GM08714 (cell line): ENCODE measurements around the gene EBLN2.
"Not testable (repeated sequence)": the region's sequence is repeated elsewhere in the genome, so short reads cannot be mapped to it uniquely, and the experiment has no call there.

Experiments used
- H3K4me3 ChIP-seq: fragments of 200-500 bp; sonication (Bioruptor generic); 2 replicates; pipeline ENCODE4 v1.5.1; 2014; ENCODE audit warnings: mild to moderate bottlenecking, low read length, inconsistent platforms
- ZNF274 ChIP-seq: IDR thresholded peaks from 2 replicates; pipeline ENCODE4 v1.6.1; 2012; ENCODE audit warnings: mild to moderate bottlenecking, low read depth, low read length

EBLN2 gene

DNA sequence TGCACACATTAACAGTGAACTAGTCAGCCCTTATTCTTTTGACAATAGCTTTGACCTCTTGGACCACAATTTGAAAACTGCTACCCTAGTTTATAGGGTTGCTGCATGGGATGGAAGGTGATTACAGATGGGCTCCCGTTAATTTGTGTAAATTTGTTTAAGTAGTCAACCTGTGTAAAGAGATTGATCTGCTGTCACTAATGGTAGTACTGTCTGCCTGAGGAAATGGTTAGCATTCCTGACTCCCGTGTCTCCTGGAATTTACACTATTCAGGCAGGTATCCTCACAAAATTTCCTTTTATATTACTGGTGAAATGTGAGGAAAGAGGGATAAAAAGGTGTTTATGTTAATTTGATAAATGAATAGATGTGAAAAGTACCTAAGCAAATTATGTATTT is 15.3 kb upstream of the EBLN2 start:
- no peak for TF ChIP-seq ZNF274
- H3K4me3 ChIP-seq, result no peak overlapping the region

DNA sequence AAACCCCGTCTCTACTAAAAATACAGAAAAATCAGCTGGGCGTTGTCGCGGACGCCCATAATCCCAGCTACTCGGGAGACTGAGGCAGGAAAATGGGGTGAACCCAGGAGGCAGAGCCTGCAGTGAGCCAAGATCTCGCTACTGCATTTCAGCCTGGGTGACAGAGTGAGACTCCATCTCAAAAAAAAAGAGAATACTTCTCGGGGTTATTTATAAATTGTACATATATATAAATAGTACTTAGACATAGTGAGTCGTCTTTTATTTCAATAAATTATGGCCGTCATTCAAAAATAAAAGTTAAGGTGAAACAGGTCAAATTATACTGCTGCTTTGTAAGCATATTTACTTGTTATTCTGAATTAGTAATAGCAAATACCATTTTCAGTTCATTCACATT is 12.1 kb upstream of the EBLN2 start:
- no peak for TF ChIP-seq ZNF274
- H3K4me3 ChIP-seq, result no peak overlapping the region

DNA sequence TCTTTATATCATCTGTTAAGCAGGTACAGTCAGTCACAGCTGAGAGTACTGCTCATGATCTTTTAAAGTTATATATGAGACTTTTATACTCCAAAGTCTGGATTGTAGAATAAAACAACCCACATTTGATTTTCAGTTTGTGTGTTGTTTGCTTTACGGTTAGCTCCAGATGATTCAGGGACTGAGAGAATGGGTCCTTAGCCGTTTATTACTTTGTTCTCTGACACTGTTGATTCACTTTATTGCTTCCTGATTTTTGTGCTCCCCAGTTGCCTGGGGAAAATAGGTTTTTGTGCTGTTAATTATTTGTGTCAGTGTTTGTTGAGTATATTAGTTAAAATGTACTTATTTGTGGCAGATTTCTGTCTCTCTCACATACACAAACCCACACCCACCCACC is 8.6 kb upstream of the EBLN2 start:
- H3K4me3 ChIP-seq, result no peak overlapping the region
- no peak for TF ChIP-seq ZNF274

DNA sequence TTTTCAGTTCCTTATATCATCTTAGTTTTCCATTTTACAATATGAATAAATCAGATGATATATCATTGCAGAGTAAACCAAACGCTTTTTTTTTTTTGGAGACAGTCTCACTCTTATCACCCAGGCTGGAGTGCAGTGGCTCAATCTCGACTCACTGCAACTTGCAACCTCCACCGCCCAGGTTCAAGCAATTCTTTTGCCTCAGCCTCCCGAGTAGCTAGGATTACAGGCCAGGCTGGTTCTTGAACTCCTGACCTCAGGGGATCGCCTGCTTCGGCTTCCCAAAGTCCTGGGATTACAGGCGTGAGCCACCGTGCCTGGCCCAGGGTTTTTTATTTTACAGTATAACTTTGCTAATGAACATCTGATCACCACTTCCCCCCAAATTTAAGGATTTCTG is 5.9 kb upstream of the EBLN2 start:
- no peak overlapping the region for H3K4me3 ChIP-seq
- TF ChIP-seq ZNF274, result no peak

DNA sequence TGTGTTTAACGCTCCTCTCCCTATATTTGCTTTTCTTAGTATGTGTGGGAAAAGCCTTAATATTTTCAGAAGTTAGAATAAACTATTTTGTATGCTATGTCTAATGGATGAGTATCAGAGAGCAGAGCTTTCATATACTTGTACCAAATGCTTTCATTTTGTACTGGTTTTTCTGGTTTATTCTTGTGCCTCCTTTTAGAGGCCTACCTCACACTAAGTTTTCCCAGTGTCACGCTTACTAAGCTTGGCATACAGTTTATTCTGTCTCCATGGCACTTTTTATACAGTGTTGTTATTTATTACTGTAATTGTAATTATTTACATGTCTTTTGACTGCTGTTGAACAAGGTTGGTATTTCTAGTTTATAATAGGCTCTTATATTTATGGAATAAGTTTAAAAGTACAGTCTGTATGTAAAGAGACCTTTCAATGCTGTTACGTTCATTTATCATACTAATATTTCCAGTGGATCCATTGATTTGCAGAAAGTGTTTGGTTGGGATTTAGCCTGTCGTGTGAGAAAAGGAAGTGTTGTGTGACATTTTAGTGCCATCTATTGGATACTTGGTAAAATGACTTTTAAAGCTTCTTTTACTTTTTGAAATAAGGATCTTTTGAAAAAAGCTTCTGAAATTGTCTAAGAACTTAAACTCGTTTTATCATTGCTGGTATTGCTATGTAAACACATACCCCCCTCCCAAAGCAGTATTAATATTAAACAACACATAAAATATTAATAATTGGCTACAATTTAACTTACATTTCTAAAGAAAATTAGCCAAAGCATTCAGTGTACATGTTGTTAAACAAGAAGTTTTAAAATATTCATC is 5.2 kb upstream of the EBLN2 start:
- TF ChIP-seq ZNF274, result no peak

DNA sequence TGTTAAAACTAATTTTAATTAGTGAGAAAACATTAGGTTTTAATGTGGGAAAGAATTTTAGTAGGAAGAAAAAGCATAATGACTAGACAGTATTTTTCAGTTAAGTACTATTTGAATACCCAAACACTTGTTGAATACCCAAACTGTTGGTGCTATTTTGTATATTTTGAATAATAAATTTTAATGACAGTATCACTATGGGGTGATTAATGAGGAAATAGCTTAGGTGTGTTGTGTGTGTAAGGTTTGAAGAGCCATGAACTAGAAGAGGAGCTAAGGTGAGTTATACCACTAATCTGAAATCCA is 4.7 kb upstream of the EBLN2 start:
- no peak for TF ChIP-seq ZNF274
- H3K4me3 ChIP-seq, result no peak overlapping the region

More for the DNA sequence above, 5.2 kb upstream of the EBLN2 start:
- H3K4me3 ChIP-seq, result no peak overlapping the region

DNA sequence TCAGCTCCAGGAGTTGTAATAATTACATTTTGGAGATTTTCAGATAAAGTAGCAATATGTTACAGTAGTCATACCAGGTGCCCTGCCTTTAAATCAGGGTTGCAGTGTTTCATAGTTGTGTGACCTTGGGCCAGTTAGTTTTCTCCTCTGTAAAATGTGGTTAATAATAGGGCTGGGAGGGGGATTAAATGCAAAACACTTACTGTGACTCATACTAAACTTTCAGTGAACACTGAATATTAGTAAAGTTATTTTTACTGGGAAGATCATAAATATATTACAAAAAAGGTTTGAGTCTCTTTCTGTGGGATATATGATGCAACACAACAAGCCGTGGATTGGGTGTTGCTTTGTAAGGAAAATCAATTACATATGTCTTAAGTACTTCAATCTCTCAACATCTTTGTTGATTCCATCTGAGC is 1.1 kb upstream of the EBLN2 start:
- no peak for TF ChIP-seq ZNF274

DNA sequence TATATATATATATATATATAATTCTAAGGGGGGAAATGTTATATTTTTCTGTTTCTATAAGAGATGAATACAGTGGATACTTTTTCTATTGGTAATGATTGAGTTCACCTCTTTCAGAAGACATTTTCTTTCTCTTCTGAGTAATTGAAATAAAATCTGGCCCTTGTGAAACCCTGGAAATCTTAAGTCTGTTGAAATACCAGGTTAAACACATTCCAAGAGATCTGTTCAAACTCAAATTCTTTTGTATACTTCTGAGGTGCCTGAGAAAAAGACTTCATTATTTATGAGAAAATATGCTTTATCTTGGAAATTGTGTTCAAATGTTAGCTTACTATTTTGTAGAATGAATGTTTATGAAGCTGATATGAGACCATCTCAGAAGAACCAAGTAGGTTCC is 4.8 kb downstream of the EBLN2 start:
- not testable (repeated sequence) for H3K4me3 ChIP-seq

More for the DNA sequence above, 1.1 kb upstream of the EBLN2 start:
- no peak overlapping the region for H3K4me3 ChIP-seq

DNA sequence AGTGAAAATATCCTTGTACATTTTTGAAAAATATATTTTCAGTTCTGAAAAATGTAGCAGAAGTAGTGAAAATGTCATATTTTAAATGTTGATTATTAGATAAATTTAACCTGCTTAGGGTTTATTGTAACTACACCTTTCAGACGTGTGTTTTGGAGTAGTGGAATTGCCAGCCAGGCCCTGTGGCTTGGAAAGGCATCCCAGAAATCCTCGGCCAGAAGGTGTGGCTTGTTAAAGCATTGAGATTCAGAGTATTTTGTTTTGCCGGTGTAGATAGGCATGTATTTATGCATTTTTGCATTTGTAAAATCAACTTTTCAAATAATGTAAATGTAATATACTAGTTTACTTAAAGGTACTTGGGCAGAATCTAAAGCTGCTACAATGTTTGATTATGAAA is 7.0 kb downstream of the EBLN2 start:
- H3K4me3 ChIP-seq, result no peak overlapping the region
- TF ChIP-seq ZNF274, result no peak

DNA sequence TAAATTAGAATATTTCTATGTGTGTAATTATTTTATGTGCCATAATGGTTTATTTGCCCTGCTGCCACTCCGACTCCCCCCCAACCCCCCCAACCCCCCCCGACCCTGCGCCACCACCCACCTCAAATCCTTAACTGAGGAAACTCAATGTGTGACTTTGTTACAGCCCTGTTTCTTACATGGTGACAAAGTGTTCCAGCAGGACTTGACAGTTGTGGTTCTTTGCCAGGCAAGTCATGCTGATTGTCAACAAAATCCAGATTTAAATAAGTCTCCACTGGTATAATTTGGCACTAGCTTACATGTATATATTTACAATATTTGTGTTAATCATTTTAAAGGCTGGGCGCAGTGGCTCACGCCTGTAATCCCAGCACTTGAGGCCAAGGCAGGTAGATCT is 7.7 kb downstream of the EBLN2 start:
- H3K4me3 ChIP-seq, result no peak overlapping the region
- TF ChIP-seq ZNF274, result no peak

DNA sequence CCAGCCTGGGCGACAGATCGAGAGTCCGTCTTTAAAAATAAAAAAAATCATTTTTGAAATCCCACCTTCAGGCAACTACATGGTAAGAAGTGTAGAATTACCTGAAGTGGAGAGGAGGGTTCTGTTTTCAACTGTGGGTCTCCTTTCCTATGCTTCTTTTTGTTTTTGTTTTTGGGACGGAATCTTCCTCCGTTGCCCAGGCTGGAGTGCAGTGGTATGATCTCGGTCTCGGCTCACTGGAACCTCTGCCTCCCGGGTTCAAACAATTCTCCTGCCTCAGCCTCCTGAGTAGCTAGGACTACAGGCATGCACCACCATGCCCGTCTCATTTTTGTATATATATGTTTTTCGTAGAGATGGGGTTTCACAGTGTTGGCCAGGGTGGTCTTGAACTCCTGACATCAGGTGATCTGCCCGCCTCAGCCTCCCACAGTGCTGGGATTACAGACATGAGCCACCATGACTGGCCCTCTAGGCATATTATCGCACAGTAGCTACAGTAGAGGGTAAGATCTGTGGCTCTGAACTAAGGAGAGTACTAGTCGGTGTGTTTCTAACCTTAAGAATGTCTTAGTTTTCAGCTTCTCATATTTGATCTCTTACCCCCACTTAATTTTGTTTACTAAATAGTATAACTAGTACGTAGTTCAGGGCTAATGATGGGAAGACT is 8.5 kb downstream of the EBLN2 start:
- no peak overlapping the region for H3K4me3 ChIP-seq
- TF ChIP-seq ZNF274, result no peak

DNA sequence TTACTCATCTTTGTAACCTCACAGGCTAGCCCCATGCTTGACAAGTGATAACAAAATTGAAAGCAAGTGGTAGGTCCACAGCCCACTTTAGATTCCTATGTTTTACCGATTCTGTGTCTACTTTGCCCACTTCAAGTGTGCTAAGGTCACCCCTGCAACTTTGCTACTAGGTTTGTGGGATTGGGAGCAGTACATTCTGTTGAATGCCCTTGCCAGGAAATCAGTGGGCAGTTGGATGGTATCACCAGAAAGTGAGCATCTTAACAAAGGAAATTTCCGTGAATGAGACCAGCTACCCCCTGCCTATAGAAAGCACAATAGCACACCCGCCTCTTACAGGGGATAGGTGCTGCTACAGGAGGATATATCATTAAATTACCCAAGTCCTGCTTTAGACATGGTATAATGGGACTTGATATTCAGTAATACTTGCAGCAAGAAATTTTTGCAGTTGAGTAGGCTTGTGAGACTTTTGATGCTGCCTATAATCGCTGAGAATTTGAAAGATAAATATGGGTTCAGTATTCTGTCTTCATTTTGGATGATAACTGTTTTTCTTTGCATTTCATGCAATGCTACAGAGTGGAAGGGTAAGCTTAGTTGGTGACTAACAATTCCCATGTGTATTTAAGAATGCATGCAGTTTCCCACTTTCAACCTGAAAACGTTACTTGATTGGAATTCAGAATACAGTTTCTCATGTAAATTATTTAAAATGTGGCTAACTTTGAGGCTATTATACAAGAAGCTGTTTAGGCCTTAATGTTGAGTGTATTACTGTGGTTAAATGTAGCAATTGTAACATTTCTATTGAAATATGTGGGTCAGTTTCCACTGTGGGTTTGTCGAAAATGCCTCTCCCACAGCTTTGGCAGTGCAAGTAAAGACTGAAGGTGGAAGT is 9.5 kb downstream of the EBLN2 start:
- TF ChIP-seq ZNF274, result no peak

DNA sequence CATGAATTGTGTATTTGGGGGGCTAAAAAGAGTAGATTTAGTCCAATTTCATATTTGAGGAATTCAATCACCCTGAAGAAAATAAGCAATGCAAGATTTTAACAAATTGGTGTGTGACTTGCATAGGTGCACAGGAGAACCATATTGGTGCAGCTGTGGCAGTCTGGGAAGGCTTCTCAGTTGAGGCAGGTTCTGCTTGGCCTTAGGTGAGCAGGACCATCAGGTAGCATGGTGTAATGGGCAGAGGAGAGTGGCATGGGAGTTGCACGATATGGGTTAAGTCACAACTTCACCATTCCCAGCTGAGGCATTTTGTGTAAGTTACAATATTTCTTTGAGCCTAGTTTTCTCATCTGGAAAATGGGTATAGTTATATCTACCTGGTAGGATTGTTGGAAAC is 10.5 kb downstream of the EBLN2 start:
- TF ChIP-seq ZNF274, result no peak
- H3K4me3 ChIP-seq, result no peak overlapping the region

More for the DNA sequence above, 9.5 kb downstream of the EBLN2 start:
- H3K4me3 ChIP-seq, result no peak overlapping the region

DNA sequence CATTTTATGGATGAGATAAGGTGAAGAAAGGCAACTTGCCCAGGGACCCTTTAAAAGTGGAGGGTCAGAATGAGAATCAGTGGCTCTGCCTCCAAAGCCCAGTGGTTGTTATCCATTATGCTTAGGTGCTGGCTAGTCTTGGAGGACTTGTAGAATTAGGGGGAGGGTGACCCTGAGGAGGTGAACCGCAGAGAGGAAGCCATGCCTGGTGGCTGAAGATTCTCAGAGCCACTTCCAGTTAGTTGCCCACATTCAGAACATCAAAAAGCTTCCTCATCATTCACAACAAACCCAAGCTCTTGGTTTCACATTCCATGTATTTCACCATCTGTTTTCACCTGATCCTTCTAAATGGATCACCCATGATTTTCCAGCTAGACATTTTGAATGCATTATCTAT is 11.2 kb downstream of the EBLN2 start:
- TF ChIP-seq ZNF274, result no peak
- no peak overlapping the region for H3K4me3 ChIP-seq
